Epithelial cell of esophagus (primary cell): ENCODE measurements around the gene DEGS2.

Experiments
- DNase-seq: peaks from one replicate; pipeline ENCODE4 v3.0.0; 2010; ENCODE audit warnings: low read depth
- H3K4me3 ChIP-seq: 2 replicates; pipeline ENCODE4 v1.5.1; 2011; ENCODE audit warnings: mild to moderate bottlenecking, low read length, control low read depth
- TF ChIP-seq, protein P1 (sequence below): IDR thresholded peaks from 2 replicates; pipeline ENCODE4 v1.5.1; 2011; ENCODE audit warnings: low read depth, mild to moderate bottlenecking, low read length, control low read depth, inconsistent platforms; ENCODE audit not compliant: insufficient read depth; ENCODE audit errors: missing control alignments

Gene DEGS2

DNA sequence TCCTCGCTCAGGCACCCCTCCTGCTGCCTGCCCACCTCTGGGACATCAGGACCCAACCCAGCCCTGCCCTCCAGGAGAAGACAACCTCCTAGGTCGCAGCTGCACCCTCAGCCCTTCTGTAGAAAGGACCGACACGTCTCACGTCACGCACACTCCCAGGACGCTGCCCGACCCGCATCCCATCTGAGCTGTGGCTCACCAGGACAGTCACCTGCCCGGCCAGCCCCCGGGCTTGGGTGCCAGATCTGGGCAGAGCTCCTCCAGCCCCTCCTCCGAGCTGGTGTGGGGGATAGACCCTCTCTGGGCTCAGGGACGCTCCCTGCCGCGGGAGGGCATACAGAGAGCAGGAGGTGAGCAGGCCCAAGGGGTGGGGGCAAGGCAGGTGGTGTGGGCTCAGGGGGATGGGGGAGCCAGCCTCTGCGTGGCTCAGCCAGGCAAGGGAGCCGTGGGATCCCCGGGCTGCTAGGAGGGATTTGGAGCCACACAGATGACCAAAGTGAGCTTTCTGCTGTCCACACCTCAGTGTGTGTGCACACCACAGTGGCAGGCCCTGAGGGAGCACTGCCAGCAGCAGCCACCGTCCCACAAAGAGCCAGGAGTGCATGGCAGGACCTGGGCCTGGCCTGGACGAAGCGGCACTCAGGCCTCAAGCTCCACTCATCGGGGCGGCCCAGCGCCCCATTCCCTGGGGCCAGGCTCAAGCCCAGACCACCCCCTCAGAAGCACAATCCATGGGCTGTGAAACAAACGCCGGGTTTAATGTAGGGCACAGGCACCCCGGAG is 13.6 kb downstream of the DEGS2 start:
- H3K4me3 ChIP-seq: no peak overlapping the region
- DNase-seq: no peak
- TF ChIP-seq, protein P1, sequence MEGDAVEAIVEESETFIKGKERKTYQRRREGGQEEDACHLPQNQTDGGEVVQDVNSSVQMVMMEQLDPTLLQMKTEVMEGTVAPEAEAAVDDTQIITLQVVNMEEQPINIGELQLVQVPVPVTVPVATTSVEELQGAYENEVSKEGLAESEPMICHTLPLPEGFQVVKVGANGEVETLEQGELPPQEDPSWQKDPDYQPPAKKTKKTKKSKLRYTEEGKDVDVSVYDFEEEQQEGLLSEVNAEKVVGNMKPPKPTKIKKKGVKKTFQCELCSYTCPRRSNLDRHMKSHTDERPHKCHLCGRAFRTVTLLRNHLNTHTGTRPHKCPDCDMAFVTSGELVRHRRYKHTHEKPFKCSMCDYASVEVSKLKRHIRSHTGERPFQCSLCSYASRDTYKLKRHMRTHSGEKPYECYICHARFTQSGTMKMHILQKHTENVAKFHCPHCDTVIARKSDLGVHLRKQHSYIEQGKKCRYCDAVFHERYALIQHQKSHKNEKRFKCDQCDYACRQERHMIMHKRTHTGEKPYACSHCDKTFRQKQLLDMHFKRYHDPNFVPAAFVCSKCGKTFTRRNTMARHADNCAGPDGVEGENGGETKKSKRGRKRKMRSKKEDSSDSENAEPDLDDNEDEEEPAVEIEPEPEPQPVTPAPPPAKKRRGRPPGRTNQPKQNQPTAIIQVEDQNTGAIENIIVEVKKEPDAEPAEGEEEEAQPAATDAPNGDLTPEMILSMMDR: no peak

DNA sequence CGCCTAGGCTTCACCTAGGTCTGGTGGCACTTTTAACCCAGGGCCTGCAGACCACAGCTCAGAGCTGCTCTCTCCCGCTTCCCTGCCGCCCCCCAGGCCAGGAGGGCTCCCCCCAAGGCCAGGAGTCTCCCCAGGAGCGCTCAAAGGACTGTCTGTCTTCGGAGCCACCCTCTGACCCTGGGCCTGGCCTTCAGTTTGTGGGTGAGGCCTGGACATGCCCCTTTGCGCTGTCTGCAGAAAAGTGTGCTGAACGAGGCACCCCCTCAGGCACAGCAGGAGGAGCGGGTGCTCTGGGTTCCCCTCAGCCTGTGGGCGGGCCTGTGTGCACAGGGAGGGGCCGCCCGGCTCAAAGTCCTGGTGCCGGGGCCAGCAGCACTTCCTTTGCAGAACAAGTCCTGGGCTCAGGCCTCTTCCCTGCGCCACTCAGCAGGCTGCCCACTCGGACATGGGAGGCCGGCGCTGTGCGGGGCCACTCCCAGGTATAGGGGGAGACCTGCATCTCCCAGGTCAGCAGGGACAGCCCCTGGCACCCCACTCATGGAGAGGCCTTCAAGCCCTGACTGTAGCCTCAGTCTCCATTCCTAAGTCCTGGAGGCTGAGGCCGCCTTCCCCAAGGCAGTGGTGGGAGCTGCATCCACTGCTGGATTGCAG is 14.3 kb downstream of the DEGS2 start:
- no peak for DNase-seq
- H3K4me3 ChIP-seq: no peak overlapping the region
- TF ChIP-seq, protein P1: no peak

DNA sequence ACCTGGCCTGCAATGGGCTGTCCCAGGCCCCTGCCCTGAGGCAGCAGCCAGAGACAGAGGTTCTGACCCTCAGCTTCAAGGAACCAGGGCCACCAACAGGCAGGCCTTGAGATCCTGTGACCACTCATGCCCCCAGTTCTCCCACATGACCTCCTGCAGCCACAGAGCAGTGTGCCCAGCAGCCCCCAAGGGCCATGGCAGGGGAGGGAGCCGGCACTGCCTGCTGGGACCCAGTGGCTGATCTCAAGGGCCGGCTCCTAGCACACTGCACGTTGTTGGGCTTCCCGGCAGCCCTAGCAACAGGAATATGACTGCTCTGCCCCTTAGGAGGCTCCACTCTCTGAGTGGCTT is 14.8 kb downstream of the DEGS2 start:
- no peak for DNase-seq
- TF ChIP-seq, protein P1: no peak
- H3K4me3 ChIP-seq: no peak overlapping the region

DNA sequence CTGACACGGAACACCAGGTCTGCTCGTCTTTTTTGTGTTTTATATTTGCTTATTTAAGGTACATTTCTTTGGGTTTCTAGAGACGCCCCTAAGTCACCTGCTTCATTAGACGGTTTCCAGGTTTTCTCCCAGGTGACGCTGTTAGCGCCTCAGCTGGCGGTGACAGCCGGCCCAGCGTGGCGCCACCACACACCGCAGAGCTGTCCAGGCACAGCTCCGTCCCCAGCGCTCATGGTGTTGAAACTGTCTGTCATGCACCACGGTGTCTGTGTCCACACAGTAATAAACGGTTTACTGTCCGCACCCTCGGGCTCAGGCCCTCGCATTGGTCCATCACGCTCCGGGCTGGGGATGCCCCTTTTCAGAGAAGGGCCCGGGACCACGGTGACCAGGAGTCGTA is 15.5 kb downstream of the DEGS2 start:
- H3K4me3 ChIP-seq: no peak overlapping the region
- DNase-seq: no peak
- TF ChIP-seq, protein P1: no peak

DNA sequence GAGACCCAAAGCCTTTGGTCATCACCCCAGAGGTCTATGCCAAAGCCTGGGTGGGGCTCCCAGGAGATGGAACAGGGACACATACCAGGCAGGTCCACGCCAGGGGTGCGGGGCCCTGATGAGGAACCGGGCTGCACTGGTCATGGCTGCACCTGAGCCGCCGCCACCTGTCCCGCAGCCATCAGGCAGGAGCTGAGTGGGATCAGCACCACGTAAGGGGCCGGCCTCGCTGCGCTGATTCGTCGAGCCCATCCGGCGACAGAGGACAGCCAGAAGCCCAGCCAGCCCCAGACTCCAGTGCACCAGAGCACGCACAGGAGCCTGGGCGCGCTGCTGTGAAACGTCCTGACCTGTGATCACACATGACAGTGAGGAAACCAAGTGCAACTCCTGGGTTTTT is 15.9 kb downstream of the DEGS2 start:
- H3K4me3 ChIP-seq: no peak overlapping the region
- TF ChIP-seq, protein P1: no peak
- DNase-seq: no peak

DNA sequence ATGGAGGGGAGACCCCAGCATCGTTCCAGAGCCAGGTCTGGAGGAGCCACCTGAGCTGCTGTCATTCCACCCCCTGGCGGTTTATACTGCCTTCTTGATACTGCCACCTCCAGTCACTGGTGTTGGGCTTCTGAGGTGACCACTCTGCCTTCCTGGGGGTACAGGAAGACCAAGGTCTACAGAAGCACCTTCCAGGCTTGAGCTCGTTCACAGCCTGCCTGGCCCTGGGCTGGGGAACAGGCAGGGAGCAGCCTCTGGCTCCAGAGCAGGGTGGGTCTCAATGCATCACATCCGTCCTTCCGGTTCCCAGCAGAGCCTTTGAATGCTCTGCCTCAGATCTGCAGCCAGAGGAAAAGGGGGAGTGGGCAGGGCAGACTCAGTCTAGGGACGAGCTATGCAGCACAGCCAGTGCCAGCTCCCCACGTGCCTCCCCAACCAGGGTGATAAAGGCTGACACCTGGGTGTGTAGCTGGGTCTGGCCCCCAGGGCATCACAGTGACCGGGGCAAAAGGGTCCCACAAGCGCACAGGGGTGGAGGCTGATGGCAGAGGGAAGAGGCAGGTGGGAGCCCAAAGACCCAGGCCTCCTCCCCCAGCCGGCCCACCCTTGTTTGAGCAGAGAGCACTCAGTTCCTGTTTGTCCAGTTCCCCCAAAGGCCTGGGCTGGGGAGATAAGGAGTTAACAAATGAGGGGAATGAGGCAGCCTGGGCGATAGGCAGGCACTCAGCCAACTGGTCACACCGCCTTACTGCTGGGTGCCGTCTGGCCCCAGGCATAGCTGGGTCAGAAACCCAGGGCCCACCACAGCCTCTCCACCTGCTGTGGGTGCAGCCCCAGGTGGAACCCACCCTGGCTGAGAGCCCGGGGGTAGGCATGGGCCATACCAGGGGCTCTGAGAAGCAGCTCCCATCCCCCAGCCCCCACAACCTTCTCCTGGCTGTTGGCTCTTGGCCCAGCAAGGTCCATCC is 17.1 kb downstream of the DEGS2 start:
- H3K4me3 ChIP-seq: no peak overlapping the region
- DNase-seq: no peak
- TF ChIP-seq, protein P1: no peak
